Bone marrow (tissue), 2 donors: ENCODE measurements around the gene SYT15.
"Not testable (repeated sequence)": the region's sequence is repeated elsewhere in the genome, so short reads cannot be mapped to it uniquely, and the experiment has no call there.

ENCODE experiments used
- DNase-seq, 2 donors: peaks; one replicate each; lab custom pipeline; 2025; lab: John Stamatoyannopoulos, UW

The SYT15 gene

GRCh38 chr10:46578474-46579178 is at the start of gene SYT15:
TSS of gene SYT15 (plus strand) at chr10:46579128. CDS start at chr10:46579169, 41 bp downstream.
- not testable (repeated sequence) for DNase-seq

GRCh38 chr10:46529742-46530141 is 49.2 kb upstream of the SYT15 start:
- not testable (repeated sequence) for DNase-seq

- no peak for DNase-seq
Measured at GRCh38 chr10:46530249-46531186, 48.4 kb upstream of the SYT15 start.

- DNase-seq = not testable (repeated sequence)
Measured at GRCh38 chr10:46532256-46532655, 46.7 kb upstream of the SYT15 start.

GRCh38 chr10:46534828-46535524 is 44.0 kb upstream of the SYT15 start:
- no peak for DNase-seq

GRCh38 chr10:46536171-46536570 is 42.8 kb upstream of the SYT15 start:
- no peak for DNase-seq

GRCh38 chr10:46536781-46537180 is 42.1 kb upstream of the SYT15 start:
- DNase-seq = no peak

- no peak for DNase-seq
Measured at GRCh38 chr10:46537309-46537708, 41.6 kb upstream of the SYT15 start.

- no peak for DNase-seq
Measured at GRCh38 chr10:46538155-46538554, 40.8 kb upstream of the SYT15 start.

- no peak for DNase-seq
Measured at GRCh38 chr10:46538717-46539426, 40.1 kb upstream of the SYT15 start.

GRCh38 chr10:46539596-46540411 is 39.1 kb upstream of the SYT15 start:
- no peak for DNase-seq

- DNase-seq = no peak
Measured at GRCh38 chr10:46540412-46541016, 38.4 kb upstream of the SYT15 start.

- no peak for DNase-seq
Measured at GRCh38 chr10:46541017-46541661, 37.8 kb upstream of the SYT15 start.

GRCh38 chr10:46541735-46542566 is 37.0 kb upstream of the SYT15 start:
- no peak for DNase-seq

- no peak for DNase-seq
Measured at GRCh38 chr10:46542567-46543465, 36.1 kb upstream of the SYT15 start.

- no peak for DNase-seq
Measured at GRCh38 chr10:46543466-46544377, 35.2 kb upstream of the SYT15 start.
